Hippocampal formation (tissue), 2 donors: Measurements from ENCODE around the gene LRP1.

Source experiments
- DNase-seq, 2 donors: peaks; one replicate each; lab custom pipeline; 2025; lab: John Stamatoyannopoulos, UW

The LRP1 gene

GRCh38 chr12:57223191-57224165, 95.2 kb downstream of the LRP1 start:
- DNase-seq = no peak

GRCh38 chr12:57224278-57224972, 96.1 kb downstream of the LRP1 start:
- DNase-seq = no peak

- no peak for DNase-seq
These were observed 96.8 kb downstream of the LRP1 start for GRCh38 chr12:57224973-57225679.

GRCh38 chr12:57225680-57226210, 97.5 kb downstream of the LRP1 start:
- no peak for DNase-seq

GRCh38 chr12:57226588-57227314, 98.5 kb downstream of the LRP1 start:
- no peak for DNase-seq

GRCh38 chr12:57227315-57228115, 99.2 kb downstream of the LRP1 start:
- DNase-seq = no peak

- DNase-seq = no peak
These were observed 100.9 kb downstream of the LRP1 start for GRCh38 chr12:57229046-57229633.

GRCh38 chr12:57229634-57230380, 101.5 kb downstream of the LRP1 start, which contains the start of gene SHMT2:
Gene SHMT2, plus strand, starts transcription at chr12:57229711. Its CDS starts 68 bp downstream, at chr12:57229779.
- DNase-seq = peak; percentile 82 to 94

GRCh38 chr12:57230381-57231155, 102.3 kb downstream of the LRP1 start:
- no peak for DNase-seq

- DNase-seq = no peak
These were observed 103.2 kb downstream of the LRP1 start for GRCh38 chr12:57231276-57232021.

- DNase-seq = no peak
These were observed 104.0 kb downstream of the LRP1 start for GRCh38 chr12:57232156-57232756.

GRCh38 chr12:57233357-57234232, 105.3 kb downstream of the LRP1 start:
- DNase-seq = no peak

- no peak for DNase-seq
These were observed 105.9 kb downstream of the LRP1 start for GRCh38 chr12:57234233-57234570.

- no peak for DNase-seq
These were observed 106.3 kb downstream of the LRP1 start for GRCh38 chr12:57234571-57235016.

- no peak for DNase-seq
These were observed 106.9 kb downstream of the LRP1 start for GRCh38 chr12:57235017-57235727.

- DNase-seq = no peak
These were observed 107.4 kb downstream of the LRP1 start for GRCh38 chr12:57235728-57236131.
